RWPE2 (cell line): ENCODE results near the gene KRT24.
A peak's percentile ranks its signal among the peaks of the same experiment; 100 is the strongest.

Experiments used
- ATAC-seq: fragments of 200-7000 bp; cut with Tn5 transposase; 3 replicates; pipeline ENCODE4 v1.9.1; 2021; ENCODE audit warnings: low read depth
- DNase-seq: peaks from one replicate; pipeline ENCODE4 v3.0.0-alpha.2; 2020; ENCODE audit warnings: low spot score
- H3K27ac ChIP-seq: fragments of 450-650 bp; 2 replicates; pipeline ENCODE4 v1.5.1; 2017; ENCODE audit warnings: mild to moderate bottlenecking; ENCODE audit not compliant: poor library complexity, severe bottlenecking
- H3K27me3 ChIP-seq: fragments of 250-450 bp; sonication (Bioruptor Pico); 2 replicates; pipeline ENCODE4 v1.5.1; 2021; ENCODE audit warnings: mild to moderate bottlenecking, moderate library complexity; ENCODE audit not compliant: insufficient read depth, poor library complexity, severe bottlenecking
- H3K36me3 ChIP-seq: fragments of 250-450 bp; sonication (Bioruptor Pico); 2 replicates; pipeline ENCODE4 v1.5.1; 2020; ENCODE audit warnings: low read depth, mild to moderate bottlenecking, moderate library complexity
- H3K4me1 ChIP-seq: fragments of 250-450 bp; sonication (Bioruptor Pico); 2 replicates; pipeline ENCODE4 v1.5.1; 2021; ENCODE audit warnings: mild to moderate bottlenecking, moderate library complexity; ENCODE audit not compliant: insufficient read depth, poor library complexity, severe bottlenecking
- H3K4me3 ChIP-seq: fragments of 250-450 bp; sonication (Bioruptor Pico); 2 replicates; pipeline ENCODE4 v1.5.1; 2021; ENCODE audit warnings: mild to moderate bottlenecking, moderate library complexity; ENCODE audit not compliant: severe bottlenecking
- H3K9me3 ChIP-seq: fragments of 250-450 bp; sonication (Bioruptor Pico); 2 replicates; pipeline ENCODE4 v1.5.1; 2021; ENCODE audit warnings: mild to moderate bottlenecking, moderate library complexity; ENCODE audit not compliant: severe bottlenecking
- CTCF ChIP-seq: fragments of 450-650 bp; IDR thresholded peaks from one replicate; pipeline ENCODE4 v1.5.1; 2017; ENCODE audit warnings: mild to moderate bottlenecking, moderate library complexity; ENCODE audit not compliant: poor library complexity, severe bottlenecking

Gene KRT24

GRCh38 chr17:40735016-40735415, 31.5 kb upstream of the KRT24 start:
- no peak for DNase-seq
- no peak overlapping the region for H3K4me3 ChIP-seq
- H3K36me3 ChIP-seq, result no peaks in the 10 kb centered on the region
- H3K27ac ChIP-seq, result no peak overlapping the region
- peaks cover 2% of the 10 kb centered on the region for H3K9me3 ChIP-seq
- peaks cover 10% of the 10 kb centered on the region for H3K27me3 ChIP-seq
- peaks cover 4% of the 10 kb centered on the region for H3K4me1 ChIP-seq
- no peak for TF ChIP-seq CTCF
- peak; percentile 71 for ATAC-seq

- Histone ChIP-seq H3K27me3 (peaks cover 10% of the 10 kb centered on the region), H3K27ac (no peak overlapping the region), H3K4me1 (peaks cover 4% of the 10 kb centered on the region), H3K36me3 (no peaks in the 10 kb centered on the region), H3K4me3 (no peak overlapping the region), H3K9me3 (peaks cover 2% of the 10 kb centered on the region)
- TF ChIP-seq CTCF, result no peak
- no peak for ATAC-seq
- no peak for DNase-seq
Observed at GRCh38 chr17:40734018-40734417, 30.5 kb upstream of the KRT24 start.

- no peak for TF ChIP-seq CTCF
- Histone ChIP-seq H3K27ac (no peak overlapping the region), H3K27me3 (peaks cover 8% of the 10 kb centered on the region), H3K4me3 (no peak overlapping the region), H3K4me1 (peaks cover 8% of the 10 kb centered on the region), H3K9me3 (peaks cover 2% of the 10 kb centered on the region), H3K36me3 (no peaks in the 10 kb centered on the region)
- ATAC-seq (no peak), DNase-seq (no peak)
Observed at GRCh38 chr17:40730970-40731369, 27.4 kb upstream of the KRT24 start.

- DNase-seq (no peak), ATAC-seq (no peak)
- Histone ChIP-seq H3K4me1 (peaks cover 4% of the 10 kb centered on the region), H3K36me3 (no peaks in the 10 kb centered on the region), H3K4me3 (no peak overlapping the region), H3K27ac (no peak overlapping the region), H3K27me3 (peaks cover 8% of the 10 kb centered on the region), H3K9me3 (no peaks in the 10 kb centered on the region)
- no peak for TF ChIP-seq CTCF
Observed at GRCh38 chr17:40727447-40728231, 24.1 kb upstream of the KRT24 start.

GRCh38 chr17:40726919-40727318, 23.4 kb upstream of the KRT24 start:
- H3K36me3 ChIP-seq, result no peaks in the 10 kb centered on the region
- ATAC-seq, result peak; percentile 60; the same call in 1 of the 3 replicates

More at GRCh38 chr17:40726919-40727318, 23.4 kb upstream of the KRT24 start:
- no peak overlapping the region for H3K27ac ChIP-seq
- peaks cover 5% of the 10 kb centered on the region for H3K27me3 ChIP-seq
- H3K9me3 ChIP-seq, result no peaks in the 10 kb centered on the region
- H3K4me1 ChIP-seq, result peaks cover 4% of the 10 kb centered on the region
- no peak for DNase-seq
- H3K4me3 ChIP-seq, result no peak overlapping the region
- TF ChIP-seq CTCF, result peak; percentile 65
